HG02852 (cell line): Measurements from ENCODE around the gene MCM7.
"Not testable (repeated sequence)": the region's sequence is repeated elsewhere in the genome, so short reads cannot be mapped to it uniquely, and the experiment has no call there.

Experiments used
- ATAC-seq: cut with Tn5 transposase; IDR thresholded peaks from one replicate; pipeline ENCODE4 v1.9.1; 2021; ENCODE audit warnings: mild to moderate bottlenecking, moderate library complexity; ENCODE audit not compliant: unreplicated experiment

Gene MCM7

GRCh38 chr7:100101016-100101862 is at the start of gene MCM7, which contains the start of gene AP4M1:
MCM7 (minus strand) TSS chr7:100101397; CDS start chr7:100101294, 103 bp downstream.
AP4M1 (plus strand) TSS chr7:100101643; CDS start chr7:100101715, 72 bp downstream.
- ATAC-seq: peak; percentile 83

DNA sequence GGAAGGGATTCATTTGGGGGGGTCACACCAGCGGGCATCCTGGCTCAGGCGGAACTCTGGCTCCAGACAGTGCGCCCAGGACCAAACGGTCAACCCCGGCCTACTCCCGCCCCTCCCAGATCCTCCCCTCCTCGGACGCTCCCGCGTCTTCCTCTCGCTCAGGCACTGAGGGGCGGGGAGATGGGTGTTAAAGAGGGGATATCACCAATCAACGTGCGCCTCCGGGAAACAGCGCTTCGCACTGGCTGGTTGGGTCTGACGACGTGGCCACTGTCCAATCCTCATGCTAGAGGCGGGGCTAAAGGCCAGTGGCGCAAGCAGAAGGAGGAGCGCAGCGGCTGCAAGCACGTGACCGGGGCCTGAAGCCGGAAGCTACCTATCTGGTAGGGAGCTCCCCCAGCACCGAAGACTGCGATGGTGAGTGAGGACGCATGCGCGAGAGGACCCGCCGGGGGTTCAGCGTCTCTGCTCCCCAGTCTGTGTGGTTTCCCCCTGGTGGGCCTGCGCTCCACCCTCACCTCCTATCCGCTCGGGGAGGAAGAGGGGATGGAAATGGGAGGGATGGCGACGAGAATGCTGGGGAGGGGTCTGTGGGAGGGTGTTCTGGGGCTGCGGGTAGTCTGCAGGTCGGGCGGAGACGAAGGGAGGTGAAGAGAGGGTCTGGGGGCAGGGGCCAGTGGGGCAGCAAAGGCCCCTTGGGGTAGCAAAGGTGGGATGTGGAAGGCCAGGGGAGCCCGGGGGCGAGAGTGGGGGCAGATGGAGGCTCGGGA is 47.5 kb upstream of the MCM7 start, which contains the start of gene LAMTOR4:
Gene LAMTOR4 (plus strand): TSS at position 360 of the 770 bp plus-strand sequence. CDS start 55 bp downstream, at position 415.
- ATAC-seq: peak; percentile 97

- no peak for ATAC-seq
These were observed 47.0 kb upstream of the MCM7 start for GRCh38 chr7:100148225-100148558.

GRCh38 chr7:100147278-100147677 is 46.1 kb upstream of the MCM7 start:
- ATAC-seq: no peak

GRCh38 chr7:100146350-100146749 is 45.2 kb upstream of the MCM7 start:
- not testable (repeated sequence) for ATAC-seq

DNA sequence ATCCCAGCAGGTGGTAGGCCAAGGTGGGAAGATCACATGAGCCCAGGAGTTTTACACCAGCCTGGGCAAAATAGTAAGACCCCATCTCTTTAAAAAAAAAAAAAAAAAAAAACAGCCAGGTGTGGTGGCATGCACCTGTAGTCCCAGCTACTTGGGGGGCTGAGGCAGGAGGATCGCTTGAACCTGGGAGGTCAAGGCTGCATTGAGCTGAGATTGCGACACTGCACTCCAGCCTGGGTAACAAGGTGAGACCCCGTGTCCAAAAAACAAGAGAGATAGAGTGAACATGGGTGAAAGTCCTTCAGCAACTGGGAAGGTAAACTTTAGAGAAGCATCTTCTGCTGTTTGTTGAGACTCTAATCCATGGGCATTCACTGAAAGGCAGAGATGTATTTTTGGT is 41.3 kb upstream of the MCM7 start:
- ATAC-seq: no peak

DNA sequence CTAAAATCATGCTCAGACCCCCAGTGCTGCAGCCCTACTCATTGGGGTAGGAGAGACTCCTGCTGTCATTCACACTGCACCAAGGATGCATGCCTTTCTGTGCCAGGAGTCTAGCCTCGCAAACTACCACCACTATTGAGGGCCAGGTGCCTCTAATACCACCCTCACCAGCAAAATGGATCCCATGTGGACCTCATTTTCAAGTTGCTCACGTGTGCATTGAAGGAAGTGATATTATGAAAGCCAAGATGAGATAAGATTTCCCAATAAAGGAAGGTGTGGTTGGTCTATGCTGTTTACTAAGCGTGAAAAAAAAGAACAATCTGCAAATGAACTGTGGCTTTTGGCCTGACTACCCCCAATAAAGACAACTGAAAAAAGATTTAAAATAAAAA is 40.4 kb upstream of the MCM7 start:
- no peak for ATAC-seq

GRCh38 chr7:100137851-100138760 is 36.9 kb upstream of the MCM7 start:
- no peak for ATAC-seq

GRCh38 chr7:100132697-100133151 is 31.5 kb upstream of the MCM7 start:
- peak; percentile 45 for ATAC-seq

DNA sequence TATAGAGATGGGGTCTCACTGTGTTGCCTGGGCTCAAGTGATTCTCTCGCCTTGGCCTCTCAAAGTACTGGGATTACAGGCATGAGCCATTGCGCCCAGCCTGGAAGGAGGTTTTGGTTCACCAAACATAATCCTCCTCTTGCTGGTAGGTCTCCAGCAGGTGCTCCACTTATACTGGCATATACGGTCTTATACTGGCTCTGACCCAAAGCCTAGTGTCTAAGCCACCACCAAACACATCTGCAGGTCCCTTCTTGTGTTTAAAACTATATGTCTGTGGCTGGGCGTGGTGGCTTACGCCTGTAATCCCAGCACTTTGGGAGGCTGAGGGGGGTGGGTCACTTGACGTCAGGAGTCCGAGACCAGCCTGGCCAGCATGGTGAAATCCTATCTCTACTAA is 30.9 kb upstream of the MCM7 start:
- no peak for ATAC-seq

DNA sequence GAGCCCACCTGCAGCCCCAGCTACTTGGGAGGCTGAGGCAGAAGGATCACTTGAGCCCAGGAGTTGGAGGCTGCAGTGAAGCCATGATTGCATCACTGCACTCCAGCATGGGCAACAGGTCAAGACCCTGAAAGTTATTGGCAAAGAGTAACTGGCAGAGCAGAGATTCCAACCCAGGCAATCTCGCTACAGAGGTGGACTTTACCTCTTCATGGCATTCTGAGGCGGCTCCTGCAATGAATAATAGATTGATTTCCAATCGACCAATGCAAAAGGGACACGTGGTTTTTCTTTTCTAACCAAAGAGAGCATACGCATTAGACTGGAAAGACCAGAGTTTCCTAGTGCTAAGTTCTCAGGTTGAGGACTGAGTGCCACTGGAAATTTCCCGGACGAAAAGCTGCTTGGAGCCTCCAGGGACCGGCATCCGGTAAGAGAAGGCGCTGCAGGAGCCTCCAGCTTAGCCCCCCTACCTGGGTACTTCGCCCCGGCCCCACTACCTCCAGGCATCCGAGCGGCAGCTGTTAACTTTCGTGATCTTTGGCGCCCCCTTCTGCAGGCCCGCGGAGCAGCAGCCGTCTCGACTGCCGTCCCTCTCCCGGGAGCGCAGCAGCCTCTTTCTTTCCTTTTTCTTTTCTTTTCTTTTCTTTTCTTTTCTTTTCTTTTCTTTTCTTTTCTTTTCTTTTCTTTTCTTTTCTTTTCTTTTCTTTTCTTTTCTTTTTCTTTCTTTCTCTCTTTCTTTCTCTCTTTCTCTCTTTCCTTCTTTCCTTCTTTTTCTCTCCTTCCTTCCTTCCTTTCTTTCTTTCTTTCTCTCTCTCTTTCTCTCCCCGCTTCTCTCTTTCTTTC is 29.6 kb upstream of the MCM7 start:
- no peak for ATAC-seq

- ATAC-seq: not testable (repeated sequence)
These were observed 29.0 kb upstream of the MCM7 start for GRCh38 chr7:100130220-100130607.

DNA sequence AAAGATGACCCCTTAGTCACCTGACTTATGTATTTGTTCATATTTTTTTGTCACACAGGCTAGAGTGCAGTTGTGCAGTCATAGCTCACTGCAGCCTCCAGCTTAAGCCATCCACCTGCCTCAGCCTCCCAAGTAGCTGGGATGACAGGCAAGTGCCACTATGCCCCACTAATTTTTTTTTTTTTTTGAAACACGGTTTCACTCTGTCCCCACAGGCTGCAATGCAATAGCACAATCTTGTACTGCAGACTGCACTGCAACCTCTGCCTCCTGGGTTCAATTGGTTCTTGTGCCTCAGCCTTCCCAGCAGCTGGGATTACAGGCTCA is 27.4 kb upstream of the MCM7 start:
- no peak for ATAC-seq

DNA sequence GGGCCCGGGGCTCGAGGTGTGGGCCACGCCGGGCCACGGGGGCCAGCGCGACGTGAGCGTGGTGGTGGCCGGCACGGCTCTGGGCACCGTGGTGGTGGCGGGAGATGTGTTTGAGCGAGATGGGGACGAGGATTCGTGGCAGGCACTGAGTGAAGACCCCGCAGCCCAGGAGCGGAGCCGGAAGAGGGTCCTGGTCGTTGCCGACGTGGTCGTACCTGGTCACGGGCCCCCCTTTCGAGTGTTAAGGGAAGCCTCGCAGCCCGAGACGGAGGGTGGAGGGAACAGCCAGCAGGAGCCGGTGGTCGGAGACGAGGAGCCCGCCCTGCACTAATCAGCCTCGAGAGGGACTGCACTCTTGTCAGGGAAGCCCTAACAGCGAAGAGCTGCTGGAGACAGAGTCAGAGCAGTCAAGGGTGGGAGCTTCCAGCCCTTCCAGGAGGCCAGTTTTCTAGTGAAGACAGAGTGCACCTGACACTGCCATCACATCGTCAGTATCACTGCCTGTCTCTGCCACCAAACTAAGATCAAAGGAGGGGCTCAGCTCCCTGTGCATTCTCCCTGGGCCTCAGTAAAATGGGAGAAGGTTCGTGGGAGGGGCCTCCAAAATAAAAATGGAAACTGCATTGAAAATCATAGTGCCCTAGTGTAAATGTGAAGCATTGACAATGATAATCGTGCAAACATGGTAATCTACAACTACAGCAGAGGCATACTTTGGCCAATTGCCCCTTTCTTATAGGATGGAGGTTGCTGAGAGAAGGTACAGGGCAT is 26.9 kb upstream of the MCM7 start:
- no peak for ATAC-seq

DNA sequence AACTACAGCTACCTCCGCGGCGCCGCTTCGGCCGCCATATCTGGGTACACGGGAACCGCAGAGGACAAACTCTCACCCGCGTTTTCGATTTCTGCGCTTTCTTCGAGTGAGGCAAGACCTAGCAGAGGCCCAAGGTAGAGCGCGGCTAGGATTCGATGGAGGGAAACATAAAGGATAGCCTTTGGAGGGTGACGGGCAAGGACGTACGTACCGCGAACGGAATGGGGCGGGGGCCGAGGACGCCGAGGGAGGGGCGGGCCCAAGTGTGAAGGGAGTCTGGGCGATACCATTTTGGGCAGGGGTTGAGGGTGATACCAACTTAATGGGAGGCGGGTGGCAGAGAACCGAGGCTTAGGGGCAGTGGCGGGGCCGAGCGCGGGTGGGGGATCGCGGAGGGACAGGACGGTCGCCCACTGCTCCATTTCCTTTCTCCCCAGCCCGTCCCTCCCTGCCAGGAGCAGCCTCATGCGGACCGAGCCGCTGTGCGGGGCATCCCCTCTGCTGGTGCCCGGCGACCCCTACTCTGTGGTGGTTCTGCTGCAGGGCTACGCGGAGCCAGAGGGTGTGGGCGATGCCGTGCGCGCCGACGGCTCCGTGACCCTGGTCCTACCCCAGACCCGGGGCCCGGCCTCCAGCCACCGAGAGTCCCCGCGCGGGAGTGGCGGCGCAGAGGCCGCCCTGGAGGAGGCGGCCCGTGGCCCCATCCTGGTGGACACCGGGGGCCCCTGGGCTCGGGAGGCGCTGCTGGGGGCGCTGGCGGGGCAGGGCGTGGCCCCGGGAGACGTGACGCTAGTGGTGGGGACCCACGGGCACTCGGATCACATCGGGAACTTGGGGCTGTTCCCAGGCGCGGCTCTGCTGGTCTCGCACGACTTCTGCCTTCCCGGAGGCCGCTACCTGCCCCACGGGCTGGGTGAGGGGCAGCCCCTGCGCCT is 26.0 kb upstream of the MCM7 start, which contains the start of gene MBLAC1:
Gene MBLAC1 (plus strand): TSS at position 37 of the 935 bp plus-strand sequence. CDS start 429 bp downstream, at position 466.
- ATAC-seq: peak; percentile 57

GRCh38 chr7:100126239-100126930 is 25.2 kb upstream of the MCM7 start:
- peak; percentile 26 for ATAC-seq
